Adipocyte (in vitro differentiated cells): ENCODE results near the gene LAMA3.

Experiments used
- DNase-seq: peaks from one replicate; pipeline ENCODE4 v3.0.0-alpha.2; 2015; ENCODE audit warnings: low read depth
- H3K27me3 ChIP-seq: replicated peaks from 2 replicates; pipeline ENCODE4 v1.7.0; 2013; ENCODE audit warnings: mild to moderate bottlenecking, low read length, moderate library complexity; ENCODE audit not compliant: control insufficient read depth, insufficient read depth
- H3K36me3 ChIP-seq: 2 replicates; pipeline ENCODE4 v1.7.0; 2013; ENCODE audit warnings: low read length, mild to moderate bottlenecking, moderate library complexity; ENCODE audit not compliant: control insufficient read depth, insufficient read depth, severe bottlenecking
- H3K4me1 ChIP-seq: 2 replicates; pipeline ENCODE4 v1.7.0; 2013; ENCODE audit warnings: mild to moderate bottlenecking, low read length, moderate library complexity; ENCODE audit not compliant: control insufficient read depth, insufficient read depth
- H3K4me3 ChIP-seq: 2 replicates; pipeline ENCODE4 v1.7.0; 2013; ENCODE audit warnings: mild to moderate bottlenecking, low read length, moderate library complexity
- H3K9ac ChIP-seq: 2 replicates; pipeline ENCODE4 v1.7.0; 2013; ENCODE audit warnings: mild to moderate bottlenecking, low read length, moderate library complexity
- H3K9me3 ChIP-seq: 2 replicates; pipeline ENCODE4 v1.7.0; 2013; ENCODE audit warnings: mild to moderate bottlenecking, low read length, moderate library complexity; ENCODE audit not compliant: control insufficient read depth

LAMA3 gene

DNA sequence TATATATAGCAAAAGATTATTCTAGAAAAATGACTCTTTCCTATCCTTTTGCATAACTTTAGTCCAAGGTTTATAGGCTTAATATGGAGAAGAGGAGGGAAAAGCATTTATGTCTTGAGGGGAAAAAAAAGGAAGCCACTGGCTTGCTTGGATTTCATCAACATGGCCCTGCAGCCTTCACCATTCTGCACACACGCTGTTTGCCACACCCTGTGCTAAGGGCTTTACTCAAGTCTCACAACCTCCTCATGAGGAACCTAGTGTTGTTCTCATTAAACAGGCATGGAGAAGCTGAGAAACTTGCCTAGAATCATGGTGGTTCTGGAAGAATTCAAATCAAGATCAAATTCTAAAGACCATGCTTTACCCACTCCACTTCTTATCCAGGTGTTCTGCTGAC, 208.0 kb downstream of the LAMA3 start:
- Histone ChIP-seq H3K27me3 (no peaks in the 10 kb centered on the region), H3K9ac (no peak overlapping the region), H3K4me1 (peaks cover 6% of the 10 kb centered on the region), H3K4me3 (no peak overlapping the region), H3K36me3 (peaks cover 45% of the 10 kb centered on the region), H3K9me3 (no peaks in the 10 kb centered on the region)
- no peak for DNase-seq

DNA sequence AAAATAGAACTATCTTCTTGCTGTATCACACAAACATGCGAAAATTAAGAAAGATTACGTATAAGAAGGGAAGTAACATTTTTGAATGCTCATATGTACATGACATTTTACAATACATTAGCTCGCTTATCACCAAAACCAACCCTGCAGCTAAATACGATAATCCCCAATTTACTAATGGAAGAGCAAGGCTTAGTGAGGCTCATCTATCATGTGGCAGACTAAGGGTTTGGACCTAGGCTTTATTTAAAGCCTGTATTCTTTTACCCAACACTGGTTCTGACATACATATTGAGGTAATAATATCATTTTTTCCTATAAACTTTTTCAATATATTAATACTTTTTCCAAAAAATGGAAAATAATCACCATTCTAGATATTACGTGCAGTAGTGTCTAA, 208.5 kb downstream of the LAMA3 start:
- Histone ChIP-seq H3K36me3 (peaks cover 44% of the 10 kb centered on the region), H3K27me3 (no peaks in the 10 kb centered on the region), H3K9me3 (no peaks in the 10 kb centered on the region), H3K4me1 (peaks cover 8% of the 10 kb centered on the region), H3K4me3 (no peak overlapping the region), H3K9ac (no peak overlapping the region)
- DNase-seq: no peak

DNA sequence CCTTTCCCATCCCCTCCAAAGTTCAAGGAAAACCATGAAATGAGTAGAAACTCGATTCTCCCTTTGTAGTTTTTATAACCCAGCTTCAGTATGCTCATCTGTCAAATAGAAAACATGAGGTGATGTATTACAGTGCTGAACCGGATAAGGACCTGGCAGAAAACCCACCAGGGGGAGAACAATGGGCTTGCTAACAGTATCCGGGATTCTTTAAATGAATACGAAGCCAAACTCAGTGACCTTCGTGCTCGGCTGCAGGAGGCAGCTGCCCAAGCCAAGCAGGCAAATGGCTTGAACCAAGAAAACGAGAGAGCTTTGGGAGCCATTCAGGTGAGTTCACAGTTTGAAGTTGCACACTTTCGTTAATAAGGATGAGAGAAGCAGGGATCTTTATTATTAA, 211.7 kb downstream of the LAMA3 start:
- H3K9ac ChIP-seq: no peak overlapping the region
- peaks cover 17% of the 10 kb centered on the region for H3K4me1 ChIP-seq
- no peak overlapping the region for H3K4me3 ChIP-seq
- DNase-seq: no peak
- H3K27me3 ChIP-seq: no peaks in the 10 kb centered on the region
- no peaks in the 10 kb centered on the region for H3K9me3 ChIP-seq
- peaks cover 43% of the 10 kb centered on the region for H3K36me3 ChIP-seq

DNA sequence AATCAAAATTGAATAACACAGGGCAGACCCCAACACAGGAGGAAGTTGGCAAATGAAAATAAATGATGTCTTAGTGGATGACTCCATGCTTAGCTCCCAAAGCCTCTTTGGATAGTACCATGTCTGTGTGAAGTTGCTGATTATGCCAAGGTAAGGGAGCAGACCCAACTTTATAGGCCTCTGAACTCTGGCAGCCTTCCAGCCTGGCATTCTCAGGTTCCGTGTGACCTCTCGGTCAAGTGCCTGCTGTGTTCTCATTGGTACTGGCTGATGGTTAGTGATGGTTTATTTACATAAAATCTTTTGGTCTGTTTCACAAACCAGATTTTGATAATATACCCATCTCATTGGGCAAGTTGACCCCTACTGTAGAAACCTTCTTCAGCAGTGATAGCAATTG, 213.1 kb downstream of the LAMA3 start:
- Histone ChIP-seq H3K4me1 (peaks cover 17% of the 10 kb centered on the region), H3K36me3 (peaks cover 56% of the 10 kb centered on the region), H3K9me3 (no peaks in the 10 kb centered on the region), H3K4me3 (no peak overlapping the region), H3K27me3 (no peaks in the 10 kb centered on the region), H3K9ac (no peak overlapping the region)
- DNase-seq: no peak

DNA sequence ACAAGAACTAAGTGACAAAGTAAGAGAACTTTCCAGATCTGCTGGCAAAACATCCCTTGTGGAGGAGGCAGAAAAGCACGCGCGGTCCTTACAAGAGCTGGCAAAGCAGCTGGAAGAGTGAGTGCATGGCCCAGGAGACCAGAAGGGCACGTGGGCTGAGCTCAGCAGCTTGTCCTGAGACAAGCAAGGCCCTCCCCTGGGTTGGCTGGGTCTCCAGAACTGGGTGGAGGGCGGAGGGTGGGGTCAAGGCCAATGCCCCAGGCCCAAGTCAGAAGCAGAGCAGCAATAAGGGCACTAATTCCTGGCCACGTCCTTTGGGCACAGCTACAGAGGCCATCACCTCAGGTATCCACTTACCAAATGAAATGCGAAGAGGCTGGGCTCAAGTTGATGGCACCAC, 214.7 kb downstream of the LAMA3 start:
- DNase-seq: no peak
- Histone ChIP-seq H3K27me3 (no peaks in the 10 kb centered on the region), H3K4me1 (peaks cover 17% of the 10 kb centered on the region), H3K36me3 (peaks cover 52% of the 10 kb centered on the region), H3K4me3 (no peak overlapping the region), H3K9me3 (no peaks in the 10 kb centered on the region), H3K9ac (no peak overlapping the region)

GRCh38 chr18:23906658-23907057, 217.4 kb downstream of the LAMA3 start:
- Histone ChIP-seq H3K4me1 (peaks cover 11% of the 10 kb centered on the region), H3K9ac (no peak overlapping the region), H3K36me3 (peaks cover 61% of the 10 kb centered on the region), H3K9me3 (no peaks in the 10 kb centered on the region), H3K4me3 (no peak overlapping the region), H3K27me3 (no peaks in the 10 kb centered on the region)
- DNase-seq: no peak

- H3K36me3 ChIP-seq: peaks cover 76% of the 10 kb centered on the region
- H3K4me1 ChIP-seq: no peaks in the 10 kb centered on the region
- H3K9ac ChIP-seq: no peak overlapping the region
- DNase-seq: no peak
- H3K4me3 ChIP-seq: no peak overlapping the region
- H3K27me3 ChIP-seq: no peaks in the 10 kb centered on the region
- no peaks in the 10 kb centered on the region for H3K9me3 ChIP-seq
Measured at GRCh38 chr18:23908827-23909226, 219.6 kb downstream of the LAMA3 start.

DNA sequence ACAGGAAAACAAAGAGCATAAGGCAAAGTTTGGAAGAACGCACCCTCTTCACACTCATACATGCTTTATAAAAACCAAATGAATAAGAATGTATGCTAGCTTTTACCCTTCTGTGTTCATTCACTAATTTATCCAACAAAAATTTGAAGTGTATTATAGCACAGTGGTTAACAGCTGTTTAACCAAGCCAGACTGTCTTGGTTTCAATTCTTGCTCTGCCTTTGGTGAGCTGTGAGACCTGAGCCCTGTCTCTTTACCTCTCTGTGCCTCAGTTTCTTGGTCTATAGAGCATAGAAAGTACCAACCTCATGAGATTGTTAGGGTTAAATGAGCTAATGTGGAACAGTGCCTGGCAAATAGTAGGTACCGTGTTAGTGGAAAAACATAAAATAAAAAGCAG, 220.8 kb downstream of the LAMA3 start:
- H3K9me3 ChIP-seq: no peaks in the 10 kb centered on the region
- H3K27me3 ChIP-seq: no peaks in the 10 kb centered on the region
- H3K9ac ChIP-seq: no peak overlapping the region
- peaks cover 81% of the 10 kb centered on the region for H3K36me3 ChIP-seq
- DNase-seq: no peak
- H3K4me3 ChIP-seq: no peak overlapping the region
- H3K4me1 ChIP-seq: no peaks in the 10 kb centered on the region

DNA sequence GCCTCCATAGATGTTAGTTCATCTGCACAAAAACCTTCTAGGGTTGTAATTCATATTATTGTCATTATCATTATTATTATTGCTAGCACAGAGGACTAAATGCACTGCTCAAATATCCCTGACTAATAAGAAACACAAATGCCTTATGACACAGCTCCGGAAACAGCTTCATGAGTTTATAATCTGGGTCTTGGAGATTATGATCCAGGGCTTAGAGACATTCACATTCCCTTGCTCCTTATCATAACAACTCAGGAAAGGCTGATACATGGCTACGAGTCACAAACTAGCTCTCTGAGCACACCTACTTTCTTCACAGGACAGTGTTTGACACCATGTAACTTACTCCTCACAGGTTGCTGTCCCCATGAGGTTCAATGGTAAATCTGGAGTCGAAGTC, 223.1 kb downstream of the LAMA3 start:
- Histone ChIP-seq H3K4me3 (no peak overlapping the region), H3K36me3 (peaks cover 66% of the 10 kb centered on the region), H3K27me3 (no peaks in the 10 kb centered on the region), H3K4me1 (peaks cover 6% of the 10 kb centered on the region), H3K9ac (no peak overlapping the region), H3K9me3 (no peaks in the 10 kb centered on the region)
- no peak for DNase-seq

DNA sequence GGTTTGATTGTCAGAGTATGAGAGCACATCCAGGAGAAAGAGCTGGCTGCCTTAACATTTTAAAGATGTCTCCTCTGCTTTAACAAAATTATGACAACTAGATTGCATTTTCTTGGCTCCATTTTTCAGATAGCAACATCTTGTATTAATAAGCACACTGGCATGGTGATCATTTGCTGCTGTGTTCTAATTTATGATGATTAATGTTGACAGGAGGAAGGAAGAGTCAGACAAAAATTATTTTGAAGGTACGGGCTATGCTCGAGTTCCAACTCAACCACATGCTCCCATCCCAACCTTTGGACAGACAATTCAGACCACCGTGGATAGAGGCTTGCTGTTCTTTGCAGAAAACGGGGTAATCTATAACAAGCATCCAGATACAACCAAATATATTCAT, 227.1 kb downstream of the LAMA3 start:
- H3K27me3 ChIP-seq: no peaks in the 10 kb centered on the region
- peaks cover 14% of the 10 kb centered on the region for H3K4me1 ChIP-seq
- no peak overlapping the region for H3K4me3 ChIP-seq
- DNase-seq: peak; percentile 22
- no peaks in the 10 kb centered on the region for H3K9me3 ChIP-seq
- H3K36me3 ChIP-seq: peaks cover 34% of the 10 kb centered on the region
- H3K9ac ChIP-seq: no peak overlapping the region

- peak overlapping the region; percentile 17 for H3K9ac ChIP-seq
- peaks cover 14% of the 10 kb centered on the region for H3K4me1 ChIP-seq
- H3K27me3 ChIP-seq: no peaks in the 10 kb centered on the region
- H3K9me3 ChIP-seq: no peaks in the 10 kb centered on the region
- peak; percentile 90 for DNase-seq
- H3K36me3 ChIP-seq: peaks cover 42% of the 10 kb centered on the region
- H3K4me3 ChIP-seq: no peak overlapping the region
Measured at GRCh38 chr18:23918395-23919032, 229.3 kb downstream of the LAMA3 start.

GRCh38 chr18:23920054-23920453, 230.8 kb downstream of the LAMA3 start:
- Histone ChIP-seq H3K4me1 (peaks cover 21% of the 10 kb centered on the region), H3K9me3 (no peaks in the 10 kb centered on the region), H3K4me3 (no peak overlapping the region), H3K36me3 (peaks cover 26% of the 10 kb centered on the region), H3K27me3 (no peaks in the 10 kb centered on the region), H3K9ac (no peak overlapping the region)
- DNase-seq: no peak
